B cell (primary cell): ENCODE results near the gene EP400. TPM values are rescaled to one million over a fixed set of nuclear protein-coding genes. Genes with fewer than 3 reads are reported as not detected.
"Not testable (repeated sequence)": the region's sequence is repeated elsewhere in the genome, so short reads cannot be mapped to it uniquely, and the experiment has no call there.

Experiments
- ATAC-seq: fragments of 200-7000 bp; cut with Tn5 transposase; one replicate; pipeline ENCODE4 v1.10.0; 2021; ENCODE audit warnings: low read depth, mild to moderate bottlenecking, moderate number of reproducible peaks, moderate library complexity
- CTCF ChIA-PET: fragments of 350-600 bp; sonication (Branson Sonifier 250); formaldehyde crosslinking; loops from one replicate; lab custom pipeline; 2021; ENCODE audit warnings: antibody characterized with exemption, inconsistent platforms; lab: Charles Lee
- POLR2A ChIA-PET: fragments of 350-600 bp; sonication (Branson Sonifier 250); formaldehyde crosslinking; loops from one replicate; lab custom pipeline; 2021; ENCODE audit warnings: antibody characterized with exemption; lab: Charles Lee
- DNase-seq: peaks from one replicate; pipeline ENCODE4 v3.0.0; 2013
- H2AFZ ChIP-seq: 2 replicates; pipeline ENCODE4 v1.6.1; 2012; ENCODE audit warnings: mild to moderate bottlenecking, low read depth, low read length; ENCODE audit not compliant: insufficient read depth, poor library complexity, severe bottlenecking
- H3K27ac ChIP-seq, 2 donors: 1 replicate in 1 of 2; 2 replicates in 1 of 2; pipeline ENCODE4 v1.5.1; 2012 to 2013; ENCODE audit warnings: low read length in 2 of 2, mild to moderate bottlenecking in 2 of 2, moderate library complexity in 1 of 2
- H3K27me3 ChIP-seq, 4 experiments: fragments of 200-600 bp in 1 of 4; sonication (generic) in 1 of 4; replicated peaks in 1 of 4; 1 replicate in 2 of 4; 2 replicates in 2 of 4; pipeline versions ENCODE4 v1.6.1 to v1.7.0; 2013 to 2016; ENCODE audit warnings: low read length in 3 of 4, mild to moderate bottlenecking in 2 of 4, mixed read lengths in 1 of 4, moderate library complexity in 1 of 4; ENCODE audit not compliant: insufficient read depth in 4 of 4, control insufficient read depth in 3 of 4; ENCODE audit errors: control extremely low read depth in 1 of 4
- H3K36me3 ChIP-seq, 2 experiments: replicated peaks in 1 of 2; 1 replicate in 1 of 2; 2 replicates in 1 of 2; pipeline versions ENCODE4 v1.6.1 to v1.7.1; 2013; ENCODE audit warnings: low read length in 1 of 2; ENCODE audit not compliant: insufficient read depth in 2 of 2, control insufficient read depth in 1 of 2; ENCODE audit errors: control extremely low read depth in 1 of 2, extremely low read depth in 1 of 2
- H3K4me1 ChIP-seq, 2 donors: fragments of 200-600 bp in 1 of 2; sonication (generic) in 1 of 2; 1 replicate in 1 of 2; 2 replicates in 1 of 2; pipeline versions ENCODE4 v1.5.1 to v1.6.1; 2013 to 2017; ENCODE audit warnings: low read length in 2 of 2; ENCODE audit not compliant: control insufficient read depth in 2 of 2, insufficient read depth in 2 of 2
- H3K4me2 ChIP-seq: replicated peaks from 2 replicates; pipeline ENCODE3; 2012; ENCODE audit warnings: mild to moderate bottlenecking, low read depth, low read length; ENCODE audit not compliant: poor library complexity, severe bottlenecking
- H3K4me3 ChIP-seq, 5 experiments: fragments of 200-600 bp in 1 of 5; sonication (generic) in 1 of 5; 1 replicate in 3 of 5; 2 replicates in 2 of 5; pipeline versions ENCODE4 v1.5.1 to v1.7.0; 2011 to 2016; ENCODE audit warnings: low read length in 4 of 5, mild to moderate bottlenecking in 4 of 5, low read depth in 2 of 5, control low read depth in 1 of 5, moderate library complexity in 1 of 5; ENCODE audit not compliant: insufficient read depth in 1 of 5; ENCODE audit errors: control extremely low read depth in 1 of 5, extremely low read depth in 1 of 5
- H3K79me2 ChIP-seq: fragments of 200-600 bp; sonication (generic); one replicate; pipeline ENCODE4 v1.6.0; 2016; ENCODE audit warnings: low read length; ENCODE audit not compliant: control insufficient read depth, insufficient read depth
- H3K9ac ChIP-seq: fragments of 200-600 bp; sonication (generic); 2 replicates; pipeline ENCODE4 v1.6.1; 2017; ENCODE audit warnings: mild to moderate bottlenecking, low read length, moderate library complexity
- H3K9me3 ChIP-seq, 3 donors: one replicate each; pipeline versions ENCODE4 v1.6.1 to v1.7.1; 2013; ENCODE audit warnings: low read length in 2 of 3; ENCODE audit not compliant: control insufficient read depth in 2 of 3, insufficient read depth in 1 of 3; ENCODE audit errors: control extremely low read depth in 1 of 3
- H4K20me1 ChIP-seq: 2 replicates; pipeline ENCODE4 v1.6.0; 2012; ENCODE audit warnings: mild to moderate bottlenecking, low read length; ENCODE audit not compliant: insufficient read depth, control insufficient read depth, poor library complexity, severe bottlenecking
- H3K27ac Mint-ChIP-seq: one replicate; pipeline ENCODE4 v1.8.0; 2021; ENCODE audit warnings: mixed read lengths
- H3K27me3 Mint-ChIP-seq: one replicate; pipeline ENCODE4 v1.8.0; 2021; ENCODE audit warnings: mixed read lengths
- H3K4me1 Mint-ChIP-seq: one replicate; pipeline ENCODE4 v1.8.0; 2021; ENCODE audit warnings: mixed read lengths
- H3K4me3 Mint-ChIP-seq: one replicate; pipeline ENCODE4 v1.8.0; 2021; ENCODE audit warnings: mixed read lengths
- H3K9me3 Mint-ChIP-seq: one replicate; pipeline ENCODE4 v1.8.0; 2022; ENCODE audit warnings: mixed read lengths; ENCODE audit not compliant: insufficient read depth
- WGBS: methylation state at CpG from one replicate; pipeline ENCODE4 v1.1.5; 2013; ENCODE audit warnings: missing lambda C conversion rate; ENCODE audit not compliant: insufficient coverage; 5-methylcytosine and 5-hydroxymethylcytosine counted together
- intact Hi-C: fragments of 100-400 bp; cut with micrococcal nuclease; formaldehyde crosslinking; loops from one replicate; pipeline ENCODE4 v1.10.0; 2022
- polyA plus RNA-seq: library from polyadenylated mRNA; depleted of rRNA; stranded (reverse); fragments of >200 nt; gene quantifications from 2 replicates; pipeline ENCODE4 v1.2.3, GENCODE V29; 2012
- total RNA-seq, 2 donors: library from RNA; stranded (reverse); fragments of 120-200 nt in 1 of 2; gene quantifications; 1 replicate in 1 of 2; 2 replicates in 1 of 2; pipeline versions ENCODE4 v1.2.3 to v1.2.4, GENCODE V29; 2013 to 2022

EP400 gene
- total and polyA plus RNA-seq, 2 donors (not counting 1 experiment from before 2014, with no cell fraction given) = 17.3 to 82.2 TPM

DNA sequence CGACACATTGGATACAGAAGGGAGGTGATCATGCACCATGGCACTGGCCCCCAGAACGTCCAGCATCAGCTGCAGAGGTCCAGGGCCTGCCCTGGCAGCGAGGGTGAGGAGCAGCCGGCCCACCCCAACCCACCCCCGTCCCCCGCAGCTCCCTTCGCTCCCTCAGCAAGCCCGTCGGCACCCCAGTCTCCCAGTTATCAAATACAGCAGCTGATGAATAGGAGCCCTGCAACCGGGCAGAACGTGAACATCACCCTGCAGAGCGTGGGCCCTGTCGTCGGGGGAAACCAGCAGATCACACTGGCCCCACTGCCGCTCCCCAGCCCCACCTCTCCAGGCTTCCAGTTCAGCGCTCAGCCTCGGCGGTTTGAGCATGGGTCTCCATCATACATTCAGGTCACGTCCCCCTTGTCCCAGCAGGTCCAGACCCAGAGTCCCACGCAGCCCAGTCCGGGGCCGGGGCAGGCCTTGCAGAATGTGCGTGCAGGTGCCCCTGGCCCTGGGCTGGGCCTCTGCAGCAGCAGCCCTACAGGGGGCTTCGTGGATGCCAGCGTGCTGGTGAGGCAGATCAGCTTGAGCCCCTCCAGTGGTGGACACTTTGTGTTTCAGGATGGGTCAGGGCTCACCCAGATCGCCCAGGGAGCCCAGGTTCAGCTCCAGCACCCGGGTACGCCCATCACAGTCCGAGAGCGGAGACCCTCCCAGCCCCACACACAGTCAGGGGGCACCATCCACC lies 11.0 kb downstream of the EP400 start:
- H3K27ac Mint-ChIP-seq, H3K9me3 ChIP-seq, H3K4me3 ChIP-seq, DNase-seq, H3K4me1 ChIP-seq, ATAC-seq, POLR2A ChIA-PET, H3K9ac ChIP-seq, H3K9me3 Mint-ChIP-seq, H2AFZ ChIP-seq, CTCF ChIA-PET, intact Hi-C loops, H3K27ac ChIP-seq, H3K4me2 ChIP-seq, H3K27me3 Mint-ChIP-seq, H3K4me3 Mint-ChIP-seq, H3K27me3 ChIP-seq: not testable (repeated sequence)
- WGBS = 94% methylated on average over 5 of the region's 30 CpGs
- peaks cover 50% of the 10 kb centered on the region for H3K4me1 Mint-ChIP-seq
- peaks cover 74% of the 10 kb centered on the region for H4K20me1 ChIP-seq
- peaks cover 88% of the 10 kb centered on the region for H3K79me2 ChIP-seq
- peaks cover 4 to 12% of the 10 kb centered on the region in 2 experiments for H3K36me3 ChIP-seq

- DNase-seq, H2AFZ ChIP-seq, H3K4me3 Mint-ChIP-seq, POLR2A ChIA-PET, H3K4me2 ChIP-seq, H3K9ac ChIP-seq, H3K27ac ChIP-seq, CTCF ChIA-PET, intact Hi-C loops, H3K4me1 ChIP-seq, H3K27me3 Mint-ChIP-seq, H3K27ac Mint-ChIP-seq, ATAC-seq, H3K4me3 ChIP-seq, H3K9me3 Mint-ChIP-seq, H3K27me3 ChIP-seq, H3K9me3 ChIP-seq: not testable (repeated sequence)
- Histone ChIP-seq H3K79me2 (peaks cover 88% of the 10 kb centered on the region), H4K20me1 (peaks cover 74% of the 10 kb centered on the region), H3K36me3 (peaks cover 4 to 12% of the 10 kb centered on the region in 2 experiments)
- WGBS = no CpG with 5 or more reads among the region's 20 CpGs
- H3K4me1 Mint-ChIP-seq = peaks cover 44% of the 10 kb centered on the region
Measured at GRCh38 chr12:131961328-131961727, 11.6 kb downstream of the EP400 start.
